ENCODE data around the gene ZXDC.

The ZXDC gene

GRCh38 chr3:126435456-126436315 is 40.0 kb downstream of the ZXDC start:
- DNase-seq (ENCODE audit: low read depth): no peak

DNA sequence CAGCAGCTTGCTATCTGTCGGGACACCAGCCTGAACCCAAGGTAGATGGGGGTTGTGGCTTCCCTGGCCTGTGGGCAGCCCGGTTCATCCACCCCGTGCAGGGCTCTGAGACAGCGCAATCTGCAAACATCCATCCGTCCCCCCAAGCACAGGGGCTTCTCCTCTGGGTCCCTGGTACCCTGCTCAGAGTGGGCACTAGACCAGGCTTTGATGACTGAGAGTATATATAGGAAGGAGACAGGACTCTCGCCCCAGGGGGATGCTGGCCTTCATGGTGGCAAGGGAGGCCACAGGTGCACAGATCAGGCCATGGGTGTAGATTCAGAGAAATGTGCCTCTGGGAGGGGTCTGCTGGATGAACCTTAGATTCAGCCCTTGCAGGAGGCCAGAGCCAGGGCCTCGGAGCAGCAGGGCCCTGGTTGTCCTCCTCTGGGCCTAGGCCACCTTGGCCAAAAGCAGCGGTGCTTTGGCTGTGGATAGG is 40.7 kb downstream of the ZXDC start:
- DNase-seq (ENCODE audit: low read depth): no peak

GRCh38 chr3:126434264-126434590 is 41.5 kb downstream of the ZXDC start:
- DNase-seq (ENCODE audit: low read depth): no peak

DNA sequence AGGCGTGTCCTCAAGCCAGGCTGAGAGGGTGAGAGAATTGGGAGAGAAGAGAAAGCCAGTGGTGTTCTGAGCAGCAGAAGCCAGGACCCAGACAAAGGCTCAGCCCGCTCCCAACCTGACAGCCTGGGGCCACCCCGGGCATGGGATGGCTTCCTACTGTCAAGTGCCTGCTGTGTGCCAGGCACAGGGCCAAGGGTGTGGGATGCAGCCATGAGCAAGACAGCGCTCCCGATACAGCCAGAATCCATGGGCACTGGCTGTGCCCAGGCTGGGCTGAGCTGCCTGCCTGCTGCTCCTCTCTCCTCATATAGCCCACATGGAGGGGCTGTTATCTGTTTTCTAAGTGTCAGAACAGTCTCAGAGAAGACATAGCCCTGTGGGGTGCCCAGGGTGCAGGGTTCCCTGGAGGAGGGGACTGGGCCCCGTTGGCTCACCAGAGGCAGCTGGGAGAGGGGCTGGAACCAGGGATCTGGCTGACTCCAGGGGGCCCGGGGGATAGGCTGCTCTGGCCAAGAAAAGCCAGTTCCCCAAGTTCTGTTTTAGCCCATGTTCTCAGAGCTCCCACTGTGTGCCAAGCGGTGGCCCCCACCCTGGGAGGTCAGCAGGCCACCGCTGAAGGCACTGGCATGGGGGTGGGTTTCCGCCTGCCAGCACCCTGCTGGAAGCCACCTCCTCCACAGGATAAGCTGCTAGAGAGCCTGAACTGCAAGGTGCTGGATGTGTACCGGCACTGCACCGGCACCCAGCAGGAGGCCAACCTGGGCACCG is 42.0 kb downstream of the ZXDC start:
- no peak for DNase-seq (ENCODE audit: low read depth)

DNA sequence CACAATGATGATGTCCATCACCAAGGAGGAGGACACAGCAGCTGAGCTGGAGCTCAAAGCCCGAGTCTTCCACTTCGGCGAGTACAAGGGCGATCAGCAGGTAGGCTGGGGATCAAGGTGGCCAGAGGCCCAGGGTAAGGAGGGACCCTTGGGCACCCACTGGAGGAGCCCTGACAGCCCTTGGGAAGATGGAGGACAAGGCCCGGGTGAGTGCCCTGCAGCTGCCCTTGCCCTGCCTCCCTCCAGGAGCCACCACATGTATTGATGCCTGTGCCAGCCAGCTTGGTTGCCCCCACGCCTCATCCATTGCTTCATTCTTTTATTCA is 42.6 kb downstream of the ZXDC start:
- no peak for DNase-seq (ENCODE audit: low read depth)

GRCh38 chr3:126432361-126433104 is 43.2 kb downstream of the ZXDC start:
- DNase-seq (ENCODE audit: low read depth): no peak

GRCh38 chr3:126431103-126431534 is 44.6 kb downstream of the ZXDC start:
- DNase-seq (ENCODE audit: low read depth): no peak

- DNase-seq (ENCODE audit: low read depth): no peak
Observed at GRCh38 chr3:126424751-126425150, 50.9 kb downstream of the ZXDC start.

DNA sequence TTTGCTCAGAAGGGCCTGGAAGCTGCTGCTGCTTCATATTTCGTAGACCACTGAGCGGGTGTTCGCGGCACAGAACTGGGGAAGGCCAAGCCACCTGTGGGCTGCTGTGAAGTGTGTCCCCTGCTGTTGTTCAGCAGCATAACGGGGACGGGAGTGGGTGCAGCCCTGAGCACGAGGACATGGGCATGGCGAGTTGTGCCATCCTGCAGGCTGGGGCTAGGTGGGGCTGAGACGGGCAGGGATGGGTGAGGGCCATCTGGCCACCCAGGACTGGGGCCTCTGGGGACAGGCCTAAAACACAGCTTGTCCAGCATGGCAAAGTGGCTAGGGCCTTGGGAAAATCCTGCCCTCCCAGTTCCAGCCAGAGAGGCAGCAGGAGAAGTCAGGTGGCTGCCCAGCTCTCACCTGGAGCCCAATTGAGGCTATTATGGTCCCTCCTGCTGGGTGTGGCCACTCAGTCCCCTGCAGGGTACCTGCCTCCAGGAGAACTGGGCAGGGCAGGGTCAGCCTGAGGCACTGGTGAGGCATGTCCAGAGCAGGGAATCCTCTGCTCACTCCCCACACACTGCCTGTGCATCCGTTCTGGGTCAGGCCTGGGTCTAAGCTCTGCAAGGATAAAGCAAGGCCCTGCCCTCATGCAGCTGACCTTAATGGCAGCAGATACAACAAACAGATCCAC is 51.5 kb downstream of the ZXDC start:
- no peak for DNase-seq (ENCODE audit: low read depth)

DNA sequence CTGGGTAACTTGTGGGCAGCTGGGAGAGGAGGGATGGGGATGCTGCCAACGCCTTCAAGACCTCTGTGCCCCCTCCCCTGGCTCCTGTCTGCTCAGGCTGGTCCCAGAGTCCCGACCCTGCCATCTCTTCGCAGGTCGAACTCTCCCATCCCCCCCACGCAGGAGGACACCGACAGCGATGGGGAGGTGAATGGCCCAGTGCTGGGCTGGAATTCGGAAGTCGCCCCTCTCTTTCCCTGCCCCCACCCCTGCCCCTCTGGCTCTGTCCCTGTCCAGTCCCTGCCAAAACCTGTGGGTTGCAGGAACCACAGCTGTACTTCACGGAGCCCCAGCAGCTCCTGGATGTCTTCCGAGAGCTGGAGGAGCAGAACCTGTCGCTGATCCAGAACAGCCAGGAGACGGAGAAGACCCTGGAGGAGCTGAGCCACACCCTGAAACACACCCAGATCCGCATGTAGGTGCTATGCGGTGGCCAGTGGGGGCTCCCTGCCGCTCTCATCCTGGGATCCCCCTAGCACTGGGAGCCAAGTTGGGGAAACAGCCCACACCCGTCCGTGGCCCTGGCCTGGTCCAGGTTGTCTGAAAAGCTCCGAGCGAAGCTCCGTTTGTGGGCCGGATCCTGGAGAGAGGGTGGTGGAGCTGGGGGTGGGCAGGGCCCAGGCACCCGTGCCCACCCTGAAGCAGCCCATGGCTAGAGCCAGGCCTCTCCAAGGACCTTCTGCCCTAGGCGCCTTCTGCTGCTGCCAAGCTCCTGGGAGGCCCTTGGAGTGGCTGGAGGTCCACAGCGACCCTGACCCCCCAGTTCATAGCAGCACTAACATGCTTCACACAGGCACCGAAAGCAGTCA is 52.3 kb downstream of the ZXDC start:
- no peak for DNase-seq (ENCODE audit: low read depth)

- no peak for DNase-seq (ENCODE audit: low read depth)
Observed at GRCh38 chr3:126422571-126423091, 53.1 kb downstream of the ZXDC start.

DNA sequence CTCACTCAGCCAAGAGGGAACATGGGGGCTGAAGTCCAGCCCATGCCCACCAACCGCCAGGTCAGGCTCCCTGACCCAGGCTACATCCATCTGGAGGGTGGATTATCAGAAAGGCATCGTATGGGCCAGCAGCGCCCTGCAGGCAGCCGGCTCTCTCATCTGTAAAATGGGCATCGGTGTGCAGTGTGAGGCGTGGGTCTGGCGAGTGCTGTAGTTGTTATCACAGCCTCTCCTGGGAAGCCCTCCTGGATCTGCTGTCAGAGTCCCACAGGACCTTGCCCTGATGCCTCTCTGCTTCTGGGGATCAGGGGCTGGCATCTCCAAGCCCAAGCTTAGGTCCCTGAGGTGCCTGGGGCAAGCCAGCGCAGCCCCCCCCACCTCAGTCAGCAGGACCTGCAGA is 53.6 kb downstream of the ZXDC start:
- no peak for DNase-seq (ENCODE audit: low read depth)

DNA sequence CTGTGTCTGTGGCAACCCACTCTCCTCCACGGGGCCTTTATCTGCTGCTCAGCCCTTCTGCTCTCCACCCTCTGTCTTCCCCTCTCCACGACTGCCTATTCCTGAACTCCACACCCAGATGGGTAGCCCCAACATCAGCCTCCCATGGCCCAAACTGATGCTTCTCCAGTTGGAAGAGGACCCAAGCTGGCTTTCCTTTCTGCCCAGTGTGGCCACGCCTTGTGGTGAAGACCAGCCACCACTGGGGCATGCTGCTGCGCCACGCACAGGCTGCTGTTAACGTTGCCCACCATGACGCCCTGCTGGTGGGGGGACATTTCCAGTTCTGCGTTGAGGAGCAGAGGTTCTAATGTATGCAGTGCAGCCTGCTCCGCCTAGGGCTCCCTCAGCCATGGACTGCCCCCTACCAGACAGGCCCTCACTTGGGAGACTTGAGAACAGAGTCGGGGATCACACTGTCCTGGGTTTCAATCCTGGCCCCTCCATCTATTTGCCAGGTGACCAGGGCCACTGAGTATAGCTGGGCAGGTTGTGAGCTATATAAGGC is 54.0 kb downstream of the ZXDC start:
- no peak for DNase-seq (ENCODE audit: low read depth)

DNA sequence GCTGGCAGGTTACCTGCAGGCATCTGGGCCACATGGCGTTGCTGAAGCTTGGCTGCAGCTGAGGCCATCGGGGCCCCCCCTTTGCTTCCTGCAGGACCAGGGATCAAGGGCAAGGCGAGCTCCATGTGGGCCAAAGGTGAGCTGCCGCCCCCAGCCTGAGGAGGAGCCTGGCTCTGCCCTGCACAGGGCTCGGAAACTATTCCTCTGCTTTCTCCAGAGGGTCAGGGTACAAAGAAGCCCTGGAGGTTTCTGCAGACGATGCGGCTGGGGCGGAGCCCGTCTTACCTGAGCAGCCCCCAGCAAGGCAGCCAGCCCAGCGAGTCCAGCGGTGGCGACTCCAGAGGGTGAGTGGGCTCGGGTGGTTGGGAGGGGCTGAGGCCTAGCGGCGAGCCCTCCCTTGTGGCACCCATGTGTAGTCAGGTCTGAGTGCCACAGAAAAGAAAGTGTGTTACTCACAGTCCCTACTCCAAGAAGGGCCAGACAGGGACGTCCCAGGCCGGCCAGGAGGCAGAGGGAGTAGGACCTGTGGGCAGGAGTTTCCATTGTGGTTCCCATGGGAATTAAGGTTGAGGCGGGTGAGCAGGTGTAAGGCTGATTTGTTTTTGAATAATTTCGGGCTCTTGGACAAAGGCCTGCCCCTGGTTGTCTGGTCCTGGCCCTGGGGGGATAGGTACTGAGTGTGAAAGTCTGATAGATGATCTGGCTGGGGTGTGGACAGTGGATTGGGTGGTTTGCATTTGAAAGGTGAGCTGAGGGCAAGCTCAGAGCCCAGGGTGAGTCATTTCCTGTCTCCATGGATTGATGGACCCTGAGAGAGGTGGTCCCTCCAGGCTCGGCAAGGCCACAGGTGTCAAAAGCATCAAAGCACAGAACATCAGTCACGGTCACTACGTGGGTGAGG is 55.6 kb downstream of the ZXDC start:
- no peak for DNase-seq (ENCODE audit: low read depth)

GRCh38 chr3:126419151-126419703 is 56.5 kb downstream of the ZXDC start:
- DNase-seq (ENCODE audit: low read depth): no peak

DNA sequence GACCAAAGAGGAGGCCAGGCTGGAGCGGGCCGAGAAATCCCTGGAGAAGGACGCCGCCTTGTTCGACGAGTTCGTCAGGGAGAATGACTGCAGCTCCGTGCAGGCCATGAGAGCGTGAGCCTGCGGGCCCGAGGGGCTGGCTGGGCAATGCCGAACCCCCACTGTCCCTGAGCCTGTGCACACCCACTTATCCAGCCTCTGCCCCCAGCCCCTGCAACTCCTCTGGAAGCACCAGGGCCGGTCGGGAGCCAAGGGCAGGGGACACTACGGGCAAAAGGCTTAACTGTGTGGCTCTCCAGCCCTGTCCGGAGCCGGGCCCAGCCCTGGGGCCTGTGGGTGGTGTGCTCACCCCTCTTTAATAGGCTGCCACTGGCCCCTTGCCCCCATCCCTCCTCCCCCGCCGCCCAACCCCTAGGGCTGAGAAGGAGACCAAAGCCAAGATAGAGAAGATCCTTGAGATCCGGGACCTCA is 57.0 kb downstream of the ZXDC start:
- no peak for DNase-seq (ENCODE audit: low read depth)

DNA sequence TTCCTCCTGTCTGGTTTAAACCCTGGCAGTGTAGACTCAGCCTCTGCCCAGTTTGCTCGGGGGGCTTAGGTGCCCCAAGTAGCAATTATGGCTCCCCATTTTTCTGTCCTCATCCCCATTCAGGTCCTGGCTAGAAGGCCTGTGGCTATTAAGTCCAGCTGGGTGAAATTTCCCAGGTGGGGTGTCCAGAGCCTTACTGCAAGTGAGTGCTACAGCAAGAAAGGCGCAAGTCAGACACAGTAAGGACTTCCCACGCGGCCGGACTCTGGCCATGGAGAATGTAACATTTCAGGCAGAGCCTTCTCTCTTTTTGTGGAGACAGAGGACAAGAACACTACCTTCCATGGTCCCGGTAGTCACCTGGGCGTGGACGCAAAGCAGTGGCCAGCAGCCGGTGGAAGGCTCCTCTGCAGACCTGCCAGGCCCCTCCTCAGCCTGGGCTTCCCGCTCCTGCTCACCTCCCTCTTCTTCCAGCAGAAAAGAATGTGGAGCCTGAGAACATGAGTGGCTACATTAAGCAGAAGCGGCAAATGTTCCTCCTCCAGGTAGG is 57.6 kb downstream of the ZXDC start:
- DNase-seq (ENCODE audit: low read depth): no peak

GRCh38 chr3:126417515-126417914 is 58.2 kb downstream of the ZXDC start:
- DNase-seq (ENCODE audit: low read depth): no peak

GRCh38 chr3:126416943-126417342 is 58.7 kb downstream of the ZXDC start:
- DNase-seq (ENCODE audit: low read depth): no peak

All from activated T-helper 9 cell treated with anti-CD3 and anti-CD28 coated beads, Interleukin-2, amount 50 U/mL, for 16 hours (primary cell).